HepG2 (cell line): ENCODE measurements around the gene OR10J1. TPM values are rescaled to one million over a fixed set of nuclear protein-coding genes. Genes with fewer than 3 reads are reported as not detected.

Experiments
- ATF5 ChIP-seq: sonication (generic); formaldehyde crosslinking; IDR thresholded peaks from 2 replicates; pipeline ENCODE4 v1.4.0; 2020; ENCODE audit warnings: mild to moderate bottlenecking, low read depth, missing genetic modification reagents
- FUBP1 ChIP-seq: sonication (generic); formaldehyde crosslinking; IDR thresholded peaks from 2 replicates; pipeline ENCODE4 v1.5.1; 2020; ENCODE audit warnings: missing genetic modification reagents, mild to moderate bottlenecking, borderline replicate concordance
- GZF1 ChIP-seq: sonication (generic); formaldehyde crosslinking; IDR thresholded peaks from 2 replicates; pipeline ENCODE4 v1.5.1; 2020; ENCODE audit warnings: mild to moderate bottlenecking, missing genetic modification reagents
- RFXAP ChIP-seq: sonication (generic); formaldehyde crosslinking; IDR thresholded peaks from 2 replicates; pipeline ENCODE4 v1.4.0; 2020; ENCODE audit warnings: missing genetic modification reagents, borderline replicate concordance
- TBX2 ChIP-seq: sonication (generic); formaldehyde crosslinking; IDR thresholded peaks from 2 replicates; pipeline ENCODE4 v1.5.0; 2020; ENCODE audit warnings: missing genetic modification reagents, mild to moderate bottlenecking, borderline replicate concordance
- ZNF124 ChIP-seq: sonication (generic); formaldehyde crosslinking; IDR thresholded peaks from 2 replicates; pipeline ENCODE4 v1.4.0; 2020; ENCODE audit warnings: missing genetic modification reagents
- ZNF256 ChIP-seq: sonication (generic); formaldehyde crosslinking; conservative IDR thresholded peaks from 2 replicates; pipeline ENCODE4 v1.4.0; 2020; ENCODE audit warnings: missing genetic modification reagents
- ZNF263 ChIP-seq: sonication (generic); formaldehyde crosslinking; IDR thresholded peaks from 2 replicates; pipeline ENCODE4 v1.4.0; 2020; ENCODE audit warnings: missing genetic modification reagents
- ZNF570 ChIP-seq: sonication (generic); formaldehyde crosslinking; IDR thresholded peaks from 2 replicates; pipeline ENCODE4 v1.4.0; 2020; ENCODE audit warnings: mild to moderate bottlenecking, missing genetic modification reagents, borderline replicate concordance
- ZSCAN31 ChIP-seq: sonication (generic); formaldehyde crosslinking; IDR thresholded peaks from 2 replicates; pipeline ENCODE4 v1.5.0; 2020; ENCODE audit warnings: low read depth, mild to moderate bottlenecking, missing genetic modification reagents
- polyA plus RNA-seq, 8 experiments: library from polyadenylated mRNA; depleted of rRNA in 3 of 8; stranded (reverse) in 7 of 8; unstranded in 1 of 8; fragments of >200 nt; fragmentation: Illumina TruSeq in 4 of 8; extraction: Trizol in 4 of 8; gene quantifications; 2 replicates each; pipeline versions ENCODE4 v1.2.1 to v1.2.3, GENCODE V29; 2011 to 2016; ENCODE audit warnings: low read depth in 4 of 8, missing spikeins in 1 of 8, mixed read lengths in 1 of 8; ENCODE audit not compliant: insufficient read depth in 1 of 8
- total RNA-seq, 5 experiments: library from RNA; depleted of rRNA; stranded (reverse); fragments of >200 nt; fragmentation: Illumina TruSeq; extraction: Trizol; gene quantifications; 2 replicates each; pipeline ENCODE4 v1.2.3, GENCODE V29; 2016; ENCODE audit warnings: low read depth in 1 of 5
- TF ChIP-seq, protein P1 (sequence below): sonication (generic); formaldehyde crosslinking; IDR thresholded peaks from 2 replicates; pipeline ENCODE4 v1.9.0; 2022; ENCODE audit warnings: low read depth, missing genetic modification reagents

The OR10J1 gene
- total and polyA plus RNA-seq, 2 of the 13 experiments (the other 11 are each of a cell fraction or from before 2014, with no cell fraction given): not detected

DNA sequence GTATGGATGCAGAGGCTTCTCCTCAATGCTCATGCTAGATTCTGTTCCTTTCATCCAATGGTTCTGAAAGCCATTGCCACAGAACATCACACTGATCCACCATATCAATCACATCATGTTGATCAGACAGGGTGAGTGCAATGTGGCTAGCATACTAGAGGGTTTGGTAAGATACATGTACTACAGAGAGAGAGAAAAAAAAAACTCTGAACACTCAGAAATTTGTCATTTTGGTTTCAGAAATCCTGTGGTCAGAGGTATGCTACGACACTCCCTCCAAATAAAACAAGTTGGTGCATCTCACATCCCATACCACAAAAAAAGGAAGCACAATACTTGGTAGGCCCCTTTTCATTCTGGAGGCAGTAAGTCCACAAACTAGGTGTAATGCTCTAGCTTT is 35.4 kb downstream of the OR10J1 start (continued):
- TF ChIP-seq, protein P1, sequence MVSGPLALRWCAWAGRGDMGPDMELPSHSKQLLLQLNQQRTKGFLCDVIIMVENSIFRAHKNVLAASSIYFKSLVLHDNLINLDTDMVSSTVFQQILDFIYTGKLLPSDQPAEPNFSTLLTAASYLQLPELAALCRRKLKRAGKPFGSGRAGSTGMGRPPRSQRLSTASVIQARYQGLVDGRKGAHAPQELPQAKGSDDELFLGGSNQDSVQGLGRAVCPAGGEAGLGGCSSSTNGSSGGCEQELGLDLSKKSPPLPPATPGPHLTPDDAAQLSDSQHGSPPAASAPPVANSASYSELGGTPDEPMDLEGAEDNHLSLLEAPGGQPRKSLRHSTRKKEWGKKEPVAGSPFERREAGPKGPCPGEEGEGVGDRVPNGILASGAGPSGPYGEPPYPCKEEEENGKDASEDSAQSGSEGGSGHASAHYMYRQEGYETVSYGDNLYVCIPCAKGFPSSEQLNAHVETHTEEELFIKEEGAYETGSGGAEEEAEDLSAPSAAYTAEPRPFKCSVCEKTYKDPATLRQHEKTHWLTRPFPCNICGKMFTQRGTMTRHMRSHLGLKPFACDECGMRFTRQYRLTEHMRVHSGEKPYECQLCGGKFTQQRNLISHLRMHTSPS (CRISPR knock-in tag): no peak
- no peak for TF ChIP-seq RFXAP
- TF ChIP-seq GZF1 (CRISPR knock-in tag): no peak
- TF ChIP-seq ZNF570 (CRISPR knock-in tag): no peak
- TF ChIP-seq ZNF263 (CRISPR knock-in tag): no peak
- TF ChIP-seq ZNF124 (CRISPR knock-in tag): no peak
- TF ChIP-seq TBX2 (CRISPR knock-in tag): no peak
- no peak for TF ChIP-seq FUBP1
- no peak for TF ChIP-seq ATF5 (CRISPR knock-in tag)
- TF ChIP-seq ZNF256 (CRISPR knock-in tag): no peak
- no peak for TF ChIP-seq ZSCAN31 (CRISPR knock-in tag)
